ENCODE measurements around the gene CLINT1. TPM values are rescaled to one million over a fixed set of nuclear protein-coding genes. Genes with fewer than 3 reads are reported as not detected.

The CLINT1 gene
- polyA plus RNA-seq, 3 donors, result 67.4 to 100 (median 71.9) TPM

GRCh38 chr5:157750320-157750719, 108.6 kb downstream of the CLINT1 start:
- Mint-ChIP-seq H3K4me3 (no peak overlapping the region), H3K4me1 (peaks cover under 1% of the 10 kb centered on the region), H3K27me3 (ENCODE audit: low read depth in 3 of 3) (peaks cover 0 to 1% (median 0%) of the 10 kb centered on the region in 3 donors), H3K9me3 (peaks cover 0 to 1% (median 0%) of the 10 kb centered on the region in 7 donors), H3K36me3 (peaks cover 27 to 31% of the 10 kb centered on the region in 2 donors), H3K27ac (no peak overlapping the region)
- Histone ChIP-seq H3K27ac (ENCODE audit: low read depth in 1 of 2, low read length in 2 of 2) (no peak overlapping the region), H4K20me1 (ENCODE audit: insufficient read depth, low read length) (no peaks in the 10 kb centered on the region), H3K9ac (ENCODE audit: insufficient read depth, low read length, poor library complexity, severe bottlenecking) (no peak overlapping the region), H3K27me3 (ENCODE audit: control insufficient read depth in 2 of 2, insufficient read depth in 2 of 2, low read length in 2 of 2) (no peaks in the 10 kb centered on the region), H3K4me3 (replicated peaks in 1 of 3; ENCODE audit: low read depth in 2 of 3, low read length in 3 of 3) (no peak overlapping the region), H3K79me2 (ENCODE audit: insufficient read depth, low read length) (peaks cover 3% of the 10 kb centered on the region), H2AFZ (ENCODE audit: insufficient read depth, low read depth, low read length, poor library complexity, severe bottlenecking) (no peak overlapping the region), H3K4me2 (replicated peaks; ENCODE audit: extremely low read depth, low read length, poor library complexity, severe bottlenecking) (no peak overlapping the region), H3K36me3 (replicated peaks in 1 of 2; ENCODE audit: control insufficient read depth in 1 of 2, insufficient read depth in 2 of 2, low read length in 2 of 2) (peaks cover 11 to 40% of the 10 kb centered on the region in 2 donors), H3K9me3 (replicated peaks in 1 of 2; ENCODE audit: control insufficient read depth in 1 of 2, insufficient read depth in 1 of 2, low read length in 2 of 2) (no peaks in the 10 kb centered on the region), H3K4me1 (ENCODE audit: control insufficient read depth in 1 of 2, insufficient read depth in 2 of 2, low read length in 2 of 2) (no peaks in the 10 kb centered on the region)
- intact Hi-C loops (cut with micrococcal nuclease), result no loop called here
- DNase-seq, result no peak
- no CpG with 5 or more reads among the region's 1 CpG for WGBS (ENCODE audit: insufficient coverage)
- TF ChIP-seq CTCF (IDR thresholded peaks at IDR 0.05), result no peak

GRCh38 chr5:157749462-157749799, 109.5 kb downstream of the CLINT1 start:
- H3K36me3 ChIP-seq (replicated peaks in 1 of 2; ENCODE audit: control insufficient read depth in 1 of 2, insufficient read depth in 2 of 2, low read length in 2 of 2), result peaks cover 4 to 33% of the 10 kb centered on the region in 2 donors
- H2AFZ ChIP-seq (ENCODE audit: insufficient read depth, low read depth, low read length, poor library complexity, severe bottlenecking), result no peak overlapping the region
- no peak overlapping the region for H3K9ac ChIP-seq (ENCODE audit: insufficient read depth, low read length, poor library complexity, severe bottlenecking)
- H3K79me2 ChIP-seq (ENCODE audit: insufficient read depth, low read length), result peaks cover 3% of the 10 kb centered on the region
- no peak overlapping the region for H3K4me3 ChIP-seq (replicated peaks in 1 of 3; ENCODE audit: low read depth in 2 of 3, low read length in 3 of 3)
- H3K27ac Mint-ChIP-seq, result no peak overlapping the region
- peaks cover 8% of the 10 kb centered on the region for H3K4me1 Mint-ChIP-seq
- peaks cover 20 to 24% of the 10 kb centered on the region in 2 donors for H3K36me3 Mint-ChIP-seq
- H3K4me2 ChIP-seq (replicated peaks; ENCODE audit: extremely low read depth, low read length, poor library complexity, severe bottlenecking), result no peak overlapping the region
- no peak overlapping the region for H3K4me3 Mint-ChIP-seq
- peaks cover 0 to 1% (median 0%) of the 10 kb centered on the region in 7 donors for H3K9me3 Mint-ChIP-seq
- no CpG with 5 or more reads among the region's 11 CpGs for WGBS (ENCODE audit: insufficient coverage)
- no peak for DNase-seq
- no peaks in the 10 kb centered on the region for H4K20me1 ChIP-seq (ENCODE audit: insufficient read depth, low read length)
- H3K27me3 Mint-ChIP-seq (ENCODE audit: low read depth in 3 of 3), result peaks cover 2 to 3% (median 2%) of the 10 kb centered on the region in 3 donors
- H3K4me1 ChIP-seq (ENCODE audit: control insufficient read depth in 1 of 2, insufficient read depth in 2 of 2, low read length in 2 of 2), result peaks cover 5% of the 10 kb centered on the region in 2 donors
- H3K27ac ChIP-seq (ENCODE audit: low read depth in 1 of 2, low read length in 2 of 2), result no peak overlapping the region
- H3K9me3 ChIP-seq (replicated peaks in 1 of 2; ENCODE audit: control insufficient read depth in 1 of 2, insufficient read depth in 1 of 2, low read length in 2 of 2), result no peaks in the 10 kb centered on the region
- TF ChIP-seq CTCF (IDR thresholded peaks at IDR 0.05), result no peak
- no peaks in the 10 kb centered on the region for H3K27me3 ChIP-seq (ENCODE audit: control insufficient read depth in 2 of 2, insufficient read depth in 2 of 2, low read length in 2 of 2)
- intact Hi-C loops (cut with micrococcal nuclease), result loop anchor here in 1 of 2 donors (10.0 kb wide), 2 partner anchors 105 to 425 kb away; partner anchors contain the start of gene CLINT1

All from CD14-positive monocyte (primary cell).